GM12865 (cell line): ENCODE data around the gene SAT2.

Experiments used
- DNase-seq: peaks from one replicate; pipeline ENCODE4 v3.0.0; 2010; ENCODE audit warnings: low read depth
- H3K4me3 ChIP-seq: 2 replicates; pipeline ENCODE4 v1.5.1; 2011; ENCODE audit warnings: mild to moderate bottlenecking, low read depth, low read length, control low read depth
- TF ChIP-seq, protein P1 (sequence below): IDR thresholded peaks from 2 replicates; pipeline ENCODE4 v1.5.1; 2011; ENCODE audit warnings: low read length, control low read depth, low read depth, inconsistent platforms; ENCODE audit not compliant: insufficient read depth; ENCODE audit errors: missing control alignments

The SAT2 gene

DNA sequence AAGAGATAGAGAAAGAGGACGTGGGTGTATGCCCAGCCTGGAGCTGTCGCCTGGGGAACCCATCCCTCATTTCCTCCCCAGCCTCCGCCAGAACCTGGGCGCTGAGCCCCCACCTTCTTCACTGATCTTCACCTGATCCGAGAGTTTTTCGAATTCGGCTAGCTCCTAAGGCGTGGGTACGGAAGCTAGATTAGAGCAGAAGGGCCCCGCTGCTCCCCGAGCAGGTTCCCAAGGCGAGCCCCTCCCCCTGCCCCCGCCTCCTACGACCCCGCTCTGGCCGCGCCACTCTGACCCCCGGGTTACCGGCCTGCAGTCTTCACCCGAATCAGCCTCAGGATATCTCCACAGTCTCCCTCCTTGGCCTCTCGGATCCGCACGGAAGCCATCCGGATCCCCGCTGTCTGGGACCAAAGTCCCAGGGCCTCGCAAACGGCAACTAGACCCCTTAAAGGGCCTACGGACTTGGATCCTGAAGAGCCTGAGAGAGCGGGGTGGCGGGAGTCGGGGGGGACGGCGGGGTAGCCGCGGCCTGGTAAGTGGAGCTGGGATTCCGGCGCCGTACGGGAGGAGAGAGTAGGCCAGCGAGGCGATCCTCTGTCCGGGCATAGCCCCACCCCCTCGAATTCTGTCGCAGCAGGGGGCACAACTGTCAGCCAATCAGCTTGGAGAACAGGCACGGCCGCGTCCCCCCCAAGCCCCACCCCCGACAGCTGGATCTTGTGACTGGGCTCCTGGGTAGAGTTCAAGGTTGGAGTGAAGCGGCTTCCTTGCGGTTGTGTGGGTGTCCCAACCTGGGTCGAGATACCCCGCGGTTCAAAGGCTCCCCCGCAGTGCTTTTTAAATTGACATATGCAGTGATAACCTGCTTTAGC is at the start of gene SAT2:
Gene SAT2 (minus strand): TSS at position 572 of the 872 bp plus-strand sequence. CDS start 186 bp downstream, at position 386.
- peak within 1 kb of the TSS; percentile 76 for H3K4me3 ChIP-seq
- peak; percentile 95 for DNase-seq
- TF ChIP-seq, protein P1, sequence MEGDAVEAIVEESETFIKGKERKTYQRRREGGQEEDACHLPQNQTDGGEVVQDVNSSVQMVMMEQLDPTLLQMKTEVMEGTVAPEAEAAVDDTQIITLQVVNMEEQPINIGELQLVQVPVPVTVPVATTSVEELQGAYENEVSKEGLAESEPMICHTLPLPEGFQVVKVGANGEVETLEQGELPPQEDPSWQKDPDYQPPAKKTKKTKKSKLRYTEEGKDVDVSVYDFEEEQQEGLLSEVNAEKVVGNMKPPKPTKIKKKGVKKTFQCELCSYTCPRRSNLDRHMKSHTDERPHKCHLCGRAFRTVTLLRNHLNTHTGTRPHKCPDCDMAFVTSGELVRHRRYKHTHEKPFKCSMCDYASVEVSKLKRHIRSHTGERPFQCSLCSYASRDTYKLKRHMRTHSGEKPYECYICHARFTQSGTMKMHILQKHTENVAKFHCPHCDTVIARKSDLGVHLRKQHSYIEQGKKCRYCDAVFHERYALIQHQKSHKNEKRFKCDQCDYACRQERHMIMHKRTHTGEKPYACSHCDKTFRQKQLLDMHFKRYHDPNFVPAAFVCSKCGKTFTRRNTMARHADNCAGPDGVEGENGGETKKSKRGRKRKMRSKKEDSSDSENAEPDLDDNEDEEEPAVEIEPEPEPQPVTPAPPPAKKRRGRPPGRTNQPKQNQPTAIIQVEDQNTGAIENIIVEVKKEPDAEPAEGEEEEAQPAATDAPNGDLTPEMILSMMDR, result no peak

DNA sequence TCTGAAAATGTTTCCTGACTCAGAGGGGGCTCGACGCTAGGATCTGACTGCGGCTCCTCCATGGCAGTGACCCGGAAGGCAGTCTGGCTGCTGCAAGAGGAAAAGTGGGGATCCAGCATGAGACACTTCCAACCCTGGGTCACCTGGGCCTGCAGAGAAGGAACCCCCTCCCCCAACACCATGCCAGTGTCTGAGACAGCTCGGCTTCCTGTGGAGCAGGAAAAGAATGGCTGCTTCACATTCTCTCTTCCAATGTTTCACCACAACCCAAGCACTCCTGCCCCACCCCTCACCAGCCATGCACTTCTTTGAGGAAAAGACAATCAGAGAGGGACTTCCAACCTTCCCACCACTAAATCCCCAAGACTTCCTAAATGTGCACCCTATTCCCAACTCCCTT is 48.9 kb upstream of the SAT2 start:
- TF ChIP-seq, protein P1, result no peak
- DNase-seq, result no peak
- no peak overlapping the region for H3K4me3 ChIP-seq

DNA sequence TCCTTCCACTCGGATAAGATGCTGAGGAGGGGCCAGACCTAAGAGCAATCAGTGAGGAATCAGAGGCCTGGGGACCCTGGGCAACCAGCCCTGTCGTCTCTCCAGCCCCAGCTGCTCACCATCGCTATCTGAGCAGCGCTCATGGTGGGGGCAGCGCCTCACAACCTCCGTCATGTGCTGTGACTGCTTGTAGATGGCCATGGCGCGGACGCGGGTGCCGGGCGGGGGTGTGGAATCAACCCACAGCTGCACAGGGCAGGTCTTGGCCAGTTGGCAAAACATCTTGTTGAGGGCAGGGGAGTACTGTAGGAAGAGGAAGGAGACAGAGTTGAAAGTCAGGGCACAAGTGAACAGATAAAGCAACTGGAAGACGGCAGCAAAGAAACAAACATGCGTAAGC is 47.3 kb upstream of the SAT2 start:
- no peak for DNase-seq
- H3K4me3 ChIP-seq, result no peak overlapping the region
- TF ChIP-seq, protein P1, result no peak

DNA sequence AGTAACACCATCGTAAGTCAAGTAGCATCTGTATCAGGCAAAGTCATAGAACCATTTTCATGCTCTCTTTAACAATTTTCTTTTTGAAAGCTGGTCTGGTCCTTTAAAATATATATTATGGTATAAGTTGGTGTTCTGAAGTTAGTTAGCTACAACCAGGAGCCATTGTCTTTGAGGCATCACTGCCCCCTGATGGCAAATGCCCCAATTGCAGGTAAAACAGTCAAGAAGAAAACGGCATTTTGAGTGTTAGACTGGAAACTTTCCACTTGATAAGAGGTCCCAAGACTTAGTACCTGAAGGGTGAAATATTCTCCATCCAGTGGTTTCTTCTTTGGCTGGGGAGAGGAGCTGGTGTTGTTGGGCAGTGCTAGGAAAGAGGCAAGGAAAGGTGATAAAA is 45.6 kb upstream of the SAT2 start:
- H3K4me3 ChIP-seq, result no peak overlapping the region
- TF ChIP-seq, protein P1, result peak; percentile 43
- DNase-seq, result peak; percentile 50

DNA sequence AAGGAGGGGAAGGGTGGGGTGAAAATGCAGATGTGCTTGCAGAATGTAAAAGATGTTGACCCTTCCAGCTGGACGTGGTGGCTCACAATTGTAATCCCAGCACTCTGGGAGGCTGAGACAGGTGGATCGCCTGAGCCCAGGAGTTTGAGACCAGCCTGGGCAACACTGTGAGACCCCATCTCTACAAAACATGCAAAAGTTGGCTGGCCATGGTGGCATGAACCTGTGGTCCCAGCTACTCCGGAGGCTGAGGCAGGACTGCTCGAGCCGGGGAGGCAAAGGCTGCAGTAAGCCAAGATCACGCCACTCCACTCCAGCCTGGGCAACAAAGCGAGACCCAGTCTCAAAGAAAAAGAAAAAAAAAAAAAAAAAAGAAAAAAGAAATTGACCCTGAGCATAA is 40.9 kb upstream of the SAT2 start:
- DNase-seq, result no peak
- no peak overlapping the region for H3K4me3 ChIP-seq
- TF ChIP-seq, protein P1, result no peak

DNA sequence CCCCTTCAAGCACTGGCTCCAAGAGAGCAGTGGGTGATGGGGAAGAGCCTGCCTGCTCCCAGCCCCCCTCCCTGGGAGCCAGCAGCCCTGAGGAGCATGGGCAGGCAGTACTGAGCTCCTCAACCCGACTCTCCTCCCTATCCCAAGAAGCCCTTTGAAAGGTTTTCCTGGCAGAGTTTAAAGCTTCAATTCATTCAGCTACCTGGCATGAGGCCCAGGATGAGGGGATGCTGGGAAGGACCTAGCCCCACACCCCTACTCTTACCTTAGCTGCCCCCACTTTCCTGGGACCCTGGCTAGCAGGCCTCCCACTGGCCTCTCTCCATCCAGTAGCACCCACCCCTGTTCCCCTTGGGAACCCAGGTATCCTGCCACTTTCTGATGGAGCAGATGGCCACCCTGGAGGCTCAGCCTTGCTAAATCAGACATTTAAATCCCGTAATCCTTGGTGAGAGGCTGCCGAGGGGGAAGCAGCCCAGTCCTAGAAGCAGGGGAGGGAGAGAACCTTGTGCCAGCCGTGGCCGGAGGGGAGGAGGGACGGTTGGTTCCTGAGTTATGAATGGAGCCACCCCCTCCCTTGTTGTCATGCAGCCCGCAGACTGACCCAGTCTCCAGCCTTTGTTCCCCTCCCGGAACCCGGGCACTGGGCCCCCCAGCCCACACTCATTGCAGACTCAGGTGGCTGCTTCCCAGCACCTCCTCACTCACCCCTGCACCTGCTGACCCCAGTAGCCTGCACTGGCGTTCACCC is 40.2 kb upstream of the SAT2 start:
- H3K4me3 ChIP-seq, result no peak overlapping the region
- DNase-seq, result no peak
- TF ChIP-seq, protein P1, result no peak
